Stomach (tissue), 9 donors: ENCODE measurements around the gene S1PR5. TPM values are rescaled to one million over a fixed set of nuclear protein-coding genes. Genes with fewer than 3 reads are reported as not detected.

Experiments used
- DNase-seq, 2 donors: peaks; one replicate each; pipeline versions ENCODE4 v3.0.0 to v3.0.0-alpha.2; 2013 to 2019
- H3K27ac ChIP-seq, 5 donors: fragments of 200-600 bp in 4 of 5; sonication (generic) in 4 of 5; one replicate each; pipeline ENCODE4 v1.5.1; 2013 to 2019; ENCODE audit warnings: mild to moderate bottlenecking in 1 of 5, moderate library complexity in 1 of 5
- H3K27me3 ChIP-seq, 3 donors: fragments of 200-600 bp; sonication (generic); one replicate each; pipeline ENCODE4 v1.5.1; 2017 to 2019; ENCODE audit warnings: mixed run types in 1 of 3
- H3K36me3 ChIP-seq, 4 donors: fragments of 200-600 bp; sonication (generic); 1 replicate in 3 of 4; 2 replicates in 1 of 4; pipeline ENCODE4 v1.5.1; 2016 to 2019
- H3K4me1 ChIP-seq, 4 donors: fragments of 200-600 bp; sonication (generic); one replicate each; pipeline ENCODE4 v1.5.1; 2016 to 2019
- H3K4me3 ChIP-seq, 4 donors: fragments of 200-600 bp; sonication (generic) in 3 of 4; one replicate each; pipeline ENCODE4 v1.5.1; 2016 to 2019; ENCODE audit warnings: mild to moderate bottlenecking in 1 of 4
- H3K9me3 ChIP-seq, 4 donors: fragments of 200-600 bp; sonication (generic); one replicate each; pipeline ENCODE4 v1.5.1; 2016 to 2019
- EP300 ChIP-seq: sonication (generic); formaldehyde crosslinking; IDR thresholded peaks from one replicate; pipeline ENCODE4 v1.6.1; 2017; ENCODE audit warnings: antibody characterized with exemption
- POLR2A ChIP-seq, 4 donors: fragments of 450-650 bp; IDR thresholded peaks; one replicate each; pipeline ENCODE4 v1.6.1; 2016; ENCODE audit warnings: antibody characterized with exemption in 4 of 4, control low read depth in 2 of 4, mild to moderate bottlenecking in 1 of 4, moderate library complexity in 1 of 4
- POLR2AphosphoS5 ChIP-seq, 3 donors: sonication (generic); formaldehyde crosslinking; IDR thresholded peaks; one replicate each; pipeline ENCODE4 v1.6.1; 2016; ENCODE audit warnings: antibody characterized with exemption in 3 of 3
- WGBS, 5 donors: extraction: QIAGEN DNeasy Blood & Tissue Kit in 3 of 5; methylation state at CpG; one replicate each; pipeline versions ENCODE4 v1.1.5 to v1.1.7; 2013 to 2018; 5-methylcytosine and 5-hydroxymethylcytosine counted together
- intact Hi-C: fragments of 100-400 bp; cut with DNase I; formaldehyde crosslinking; loops from one replicate; pipeline ENCODE4 v1.15.1; 2023; ENCODE audit warnings: low total_unique reads
- polyA plus RNA-seq, 3 donors: library from polyadenylated mRNA; stranded (reverse); fragments of 200-250 nt; gene quantifications; one replicate each; pipeline ENCODE4 v1.2.3, GENCODE V29; 2013
- total RNA-seq, 5 donors: library from RNA; depleted of rRNA; stranded (reverse); fragments of >200 nt; gene quantifications; one replicate each; pipeline versions ENCODE4 v1.1.0 to v1.2.3, GENCODE V29; 2014 to 2016
- TF ChIP-seq, protein P1 (sequence below), 7 experiments: fragments of 450-650 bp in 4 of 7; fragments of 200-600 bp in 3 of 7; sonication (generic) in 3 of 7; IDR thresholded peaks; one replicate each; pipeline ENCODE4 v1.5.1; 2016 to 2019; ENCODE audit warnings: antibody characterized with exemption in 7 of 7, control low read depth in 2 of 7, mild to moderate bottlenecking in 1 of 7
- donor health status: healthy with polysubstance abuse.
- donor health status: Bipolar disorder and iron deficiency.
- donor health status: healthy.

Gene S1PR5
- total and polyA plus RNA-seq, 8 donors, result 0.19 to 13.3 (median 0.73) TPM; not detected in 5

DNA sequence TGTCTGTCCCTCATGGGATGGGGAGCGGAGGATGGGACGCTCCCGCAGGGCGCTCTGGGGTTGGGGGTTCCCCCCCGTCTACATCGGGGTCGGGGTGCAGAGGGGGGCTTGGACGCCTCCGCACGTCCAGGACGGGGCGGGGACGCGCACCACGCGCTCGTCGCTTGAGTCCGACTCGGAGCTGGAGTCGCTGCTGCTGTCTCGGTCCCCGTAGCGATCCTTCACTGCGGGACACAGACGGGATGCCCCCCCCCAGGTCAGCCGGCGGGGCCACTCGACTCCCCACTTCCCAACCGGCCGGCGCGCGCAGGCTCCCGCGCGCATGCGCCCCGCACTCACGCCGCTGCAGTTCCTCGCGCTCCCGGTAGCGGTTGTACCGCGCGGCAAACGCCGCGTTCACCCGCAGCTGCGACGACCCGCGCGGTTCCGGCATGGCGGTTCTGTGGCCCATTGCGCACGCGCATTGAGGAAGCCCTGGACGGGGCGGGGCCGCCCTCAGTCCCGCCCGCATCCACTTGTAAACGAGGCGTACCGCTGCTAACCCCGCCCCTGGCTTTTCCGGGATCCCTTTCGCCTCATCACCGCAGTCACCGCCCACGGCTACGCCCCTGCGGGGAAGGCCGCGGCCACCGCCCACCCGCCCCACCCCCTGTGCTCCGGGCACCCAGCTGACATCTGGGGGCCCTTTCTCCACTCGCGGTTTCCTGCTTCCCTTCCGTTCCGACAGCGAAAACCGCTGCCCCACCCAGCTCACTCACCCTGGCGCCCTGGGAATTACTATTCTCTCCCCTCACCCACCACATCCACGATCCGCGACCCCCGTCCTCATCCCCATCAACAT, 48.5 kb upstream of the S1PR5 start, which contains the start of gene KRI1:
Gene KRI1, minus strand, starts transcription at position 444 of the 841 bp plus-strand sequence. Its CDS starts 11 bp downstream, at position 433.
- intact Hi-C loops, result no loop called here
- H3K36me3 ChIP-seq, result peaks cover 3 to 24% (median 22%) of the 10 kb centered on the region in 4 donors
- H3K4me1 ChIP-seq, result peaks cover 37 to 47% (median 45%) of the 10 kb centered on the region in 4 donors
- peak within 1 kb of the TSS; percentile 80 to 97 (median 86) for H3K4me3 ChIP-seq
- no peaks in the 10 kb centered on the region for H3K27me3 ChIP-seq
- 0 to 1% (median 1%) methylated on average over 42 to 94 of the region's 94 CpGs for WGBS, 5 donors
- DNase-seq, result peak; percentile 99
- H3K9me3 ChIP-seq, result no peaks in the 10 kb centered on the region
- TF ChIP-seq POLR2AphosphoS5 (IDR thresholded peaks at IDR 0.05) (peak; percentile 74 to 97 (median 86)), POLR2A (IDR thresholded peaks at IDR 0.05) (peak in 1 of 4 donors; percentile 38), EP300 (peak; percentile 46)
- TF ChIP-seq, protein P1, sequence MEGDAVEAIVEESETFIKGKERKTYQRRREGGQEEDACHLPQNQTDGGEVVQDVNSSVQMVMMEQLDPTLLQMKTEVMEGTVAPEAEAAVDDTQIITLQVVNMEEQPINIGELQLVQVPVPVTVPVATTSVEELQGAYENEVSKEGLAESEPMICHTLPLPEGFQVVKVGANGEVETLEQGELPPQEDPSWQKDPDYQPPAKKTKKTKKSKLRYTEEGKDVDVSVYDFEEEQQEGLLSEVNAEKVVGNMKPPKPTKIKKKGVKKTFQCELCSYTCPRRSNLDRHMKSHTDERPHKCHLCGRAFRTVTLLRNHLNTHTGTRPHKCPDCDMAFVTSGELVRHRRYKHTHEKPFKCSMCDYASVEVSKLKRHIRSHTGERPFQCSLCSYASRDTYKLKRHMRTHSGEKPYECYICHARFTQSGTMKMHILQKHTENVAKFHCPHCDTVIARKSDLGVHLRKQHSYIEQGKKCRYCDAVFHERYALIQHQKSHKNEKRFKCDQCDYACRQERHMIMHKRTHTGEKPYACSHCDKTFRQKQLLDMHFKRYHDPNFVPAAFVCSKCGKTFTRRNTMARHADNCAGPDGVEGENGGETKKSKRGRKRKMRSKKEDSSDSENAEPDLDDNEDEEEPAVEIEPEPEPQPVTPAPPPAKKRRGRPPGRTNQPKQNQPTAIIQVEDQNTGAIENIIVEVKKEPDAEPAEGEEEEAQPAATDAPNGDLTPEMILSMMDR (IDR thresholded peaks at IDR 0.05), result peak in 2 of 7 experiments; percentile 1 to 50
- peak within 1 kb of the TSS; percentile 78 to 94 (median 91) for H3K27ac ChIP-seq

DNA sequence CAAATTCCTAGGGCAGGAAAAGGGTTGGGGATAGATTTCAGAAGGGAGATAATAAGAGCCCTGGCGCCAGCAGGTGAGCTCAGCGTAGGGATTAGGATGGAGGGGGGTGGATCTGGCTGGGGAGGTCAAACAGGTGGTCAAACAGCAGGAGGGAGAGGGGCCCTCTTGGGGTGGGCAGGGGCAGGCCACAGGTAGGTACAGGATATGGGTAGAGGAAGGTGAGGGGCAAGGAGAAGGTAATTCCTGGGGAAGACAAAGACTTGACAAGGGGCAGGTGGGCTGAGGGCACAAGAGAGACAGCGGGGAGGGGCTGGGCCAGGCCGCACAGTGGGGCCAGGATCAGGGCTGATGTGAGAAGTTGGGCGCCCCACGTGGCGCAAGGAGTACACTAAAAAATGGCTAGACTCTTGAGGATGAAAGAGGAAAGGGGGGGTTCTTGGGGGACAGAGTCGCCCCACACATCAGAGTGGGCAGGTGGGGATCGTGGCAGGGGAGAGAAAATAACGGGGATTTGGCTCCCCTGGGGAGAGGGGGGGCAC, 47.9 kb upstream of the S1PR5 start:
- Histone ChIP-seq H3K9me3 (no peaks in the 10 kb centered on the region), H3K36me3 (peaks cover 10 to 31% (median 29%) of the 10 kb centered on the region in 4 donors), H3K27me3 (no peaks in the 10 kb centered on the region), H3K4me1 (peaks cover 37 to 46% (median 45%) of the 10 kb centered on the region in 4 donors), H3K4me3 (peak overlapping the region; percentile 80 to 97 (median 86)), H3K27ac (peak overlapping the region; percentile 78 to 94 (median 91))
- WGBS, 5 donors, result 9 to 16% (median 14%) methylated on average over 10 of the region's 10 CpGs
- DNase-seq, result peak; percentile 35 to 77
- TF ChIP-seq, protein P1 (IDR thresholded peaks at IDR 0.05), result peak in 1 of 7 experiments; percentile 13
- TF ChIP-seq POLR2AphosphoS5 (IDR thresholded peaks at IDR 0.05), result no peak
- intact Hi-C loops, result no loop called here

DNA sequence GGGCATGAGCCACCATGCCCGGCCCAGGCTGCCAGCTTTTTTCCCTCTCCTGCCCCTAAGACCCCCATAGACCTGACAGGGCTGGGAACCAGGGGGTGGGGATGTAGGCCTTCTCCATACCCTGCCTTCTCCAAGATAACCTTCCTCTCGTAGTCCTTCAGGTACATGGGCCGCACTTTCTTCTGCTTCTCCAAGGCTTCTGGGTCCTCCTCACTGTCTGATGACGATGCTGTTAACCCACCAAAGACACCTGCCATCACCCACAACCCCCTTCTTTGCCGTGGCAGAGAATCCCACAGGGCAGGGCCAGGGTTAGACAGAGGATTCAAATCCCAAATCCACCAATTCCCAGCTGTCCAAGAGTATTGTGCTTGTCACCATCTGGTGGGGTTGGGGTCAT, 45.4 kb upstream of the S1PR5 start:
- TF ChIP-seq, protein P1 (IDR thresholded peaks at IDR 0.05), result no peak
- TF ChIP-seq POLR2A (IDR thresholded peaks at IDR 0.05), result no peak
- TF ChIP-seq POLR2AphosphoS5 (IDR thresholded peaks at IDR 0.05), result no peak
- no peak for TF ChIP-seq EP300
- intact Hi-C loops, result no loop called here
- 91 to 96% (median 93%) methylated on average over 5 of the region's 5 CpGs for WGBS, 5 donors

DNA sequence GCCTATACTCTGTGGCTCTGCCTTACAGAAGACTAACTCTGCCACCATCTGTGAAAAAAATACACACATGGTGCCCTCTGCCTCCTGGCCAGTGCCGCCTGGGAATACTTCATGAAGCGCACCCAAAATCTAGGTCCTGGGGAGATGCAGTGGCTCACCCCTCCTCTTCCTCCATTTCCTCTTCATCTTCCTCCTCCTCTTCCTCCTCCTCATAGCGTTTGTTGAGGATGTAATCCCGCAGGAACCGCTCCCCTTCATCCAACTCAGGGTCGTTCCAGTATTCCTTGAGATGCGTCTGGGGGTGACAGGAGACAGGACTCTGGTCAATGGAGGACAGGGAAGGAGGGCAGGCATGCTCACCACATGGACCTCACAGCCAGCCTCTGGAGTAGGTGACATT, 42.9 kb upstream of the S1PR5 start:
- intact Hi-C loops, result no loop called here

More for the DNA sequence above, 45.4 kb upstream of the S1PR5 start:
- H3K36me3 ChIP-seq, result peaks cover 26 to 56% (median 54%) of the 10 kb centered on the region in 4 donors
- no peaks in the 10 kb centered on the region for H3K9me3 ChIP-seq
- no peak overlapping the region for H3K4me3 ChIP-seq
- H3K27me3 ChIP-seq, result no peaks in the 10 kb centered on the region
- peaks cover 20 to 28% (median 27%) of the 10 kb centered on the region in 4 donors for H3K4me1 ChIP-seq
- DNase-seq, result no peak
- H3K27ac ChIP-seq, result no peak overlapping the region

More for the DNA sequence above, 42.9 kb upstream of the S1PR5 start:
- 89 to 94% (median 93%) methylated on average over 7 of the region's 7 CpGs for WGBS, 5 donors
- H3K27me3 ChIP-seq, result no peaks in the 10 kb centered on the region
- H3K9me3 ChIP-seq, result no peaks in the 10 kb centered on the region
- H3K4me1 ChIP-seq, result peaks cover 6 to 16% (median 8%) of the 10 kb centered on the region in 4 donors
- peaks cover 35 to 80% (median 78%) of the 10 kb centered on the region in 4 donors for H3K36me3 ChIP-seq
- TF ChIP-seq, protein P1 (IDR thresholded peaks at IDR 0.05), result no peak
- TF ChIP-seq POLR2A (IDR thresholded peaks at IDR 0.05) (no peak), POLR2AphosphoS5 (IDR thresholded peaks at IDR 0.05) (no peak), EP300 (no peak)
- no peak overlapping the region for H3K4me3 ChIP-seq
- H3K27ac ChIP-seq, result no peak overlapping the region
- no peak for DNase-seq
